IMR-90 (cell line): ENCODE results near the gene LLCFC1. TPM values are rescaled to one million over a fixed set of nuclear protein-coding genes. Genes with fewer than 3 reads are reported as not detected.

Experiments
- ATAC-seq: fragments of 200-7000 bp; cut with Tn5 transposase; 2 replicates; pipeline ENCODE4 v1.9.1; 2020; ENCODE audit warnings: low read depth, mild to moderate bottlenecking, moderate library complexity
- BruUV-seq: library from RNA; stranded (reverse); fragments of 400-500 nt; replicated peaks from 2 replicates; lab custom pipeline; 2021; lab: Mats Ljungman, UMichigan
- CTCF ChIA-PET: fragments of 300-600 bp; formaldehyde crosslinking; extraction: SDS; loops from one replicate; lab custom pipeline; 2021; ENCODE audit warnings: antibody characterized with exemption; lab: Yijun Ruan, JAX
- POLR2A ChIA-PET: fragments of 300-600 bp; sonication (Branson Sonifier 250); formaldehyde crosslinking; loops from one replicate; lab custom pipeline; 2022; ENCODE audit warnings: antibody characterized with exemption; ENCODE audit not compliant: unreplicated experiment; lab: Charles Lee
- DNase-seq: peaks from one replicate; pipeline ENCODE4 v3.0.0; 2013
- H2AFZ ChIP-seq: replicated peaks from 2 replicates; pipeline ENCODE3; 2013; ENCODE audit warnings: low read length, mild to moderate bottlenecking; ENCODE audit not compliant: poor library complexity
- H2AK5ac ChIP-seq: 2 replicates; pipeline ENCODE4 v1.6.1; 2013; ENCODE audit warnings: low read depth, low read length, inconsistent platforms
- H2AK9ac ChIP-seq: replicated peaks from 2 replicates; pipeline ENCODE3; 2013; ENCODE audit warnings: mild to moderate bottlenecking, low read depth, low read length, moderate library complexity; ENCODE audit not compliant: poor library complexity
- H2BK120ac ChIP-seq: 2 replicates; pipeline ENCODE4 v1.6.1; 2013; ENCODE audit warnings: low read depth, low read length, inconsistent platforms
- H2BK15ac ChIP-seq: 3 replicates; pipeline ENCODE4 v1.6.1; 2013; ENCODE audit warnings: low read depth, low read length, inconsistent platforms
- H2BK20ac ChIP-seq: 2 replicates; pipeline ENCODE4 v1.6.1; 2013; ENCODE audit warnings: low read depth, mild to moderate bottlenecking, inconsistent platforms, low read length, moderate library complexity
- H2BK5ac ChIP-seq: 2 replicates; pipeline ENCODE4 v1.6.1; 2013; ENCODE audit warnings: mild to moderate bottlenecking, low read depth, low read length, inconsistent platforms; ENCODE audit not compliant: poor library complexity, severe bottlenecking
- H3K14ac ChIP-seq: replicated peaks from 2 replicates; pipeline ENCODE4 v1.6.1; 2013; ENCODE audit warnings: low read depth, low read length, inconsistent platforms
- H3K18ac ChIP-seq: 2 replicates; pipeline ENCODE4 v1.6.1; 2013; ENCODE audit warnings: low read depth, low read length, control low read depth
- H3K23ac ChIP-seq: 2 replicates; pipeline ENCODE4 v1.6.1; 2013; ENCODE audit warnings: low read depth, low read length, inconsistent platforms
- H3K27ac ChIP-seq: 2 replicates; pipeline ENCODE4 v1.5.1; 2013; ENCODE audit warnings: mild to moderate bottlenecking, control low read depth, low read length; ENCODE audit not compliant: insufficient read depth
- H3K27me3 ChIP-seq: 2 replicates; pipeline ENCODE4 v1.6.1; 2013; ENCODE audit warnings: low read length; ENCODE audit not compliant: control insufficient read depth, insufficient read depth
- H3K36me3 ChIP-seq: 2 replicates; pipeline ENCODE4 v1.6.1; 2013; ENCODE audit warnings: low read length, mixed read lengths; ENCODE audit not compliant: control insufficient read depth, insufficient read depth
- H3K4ac ChIP-seq: 2 replicates; pipeline ENCODE4 v1.6.1; 2013; ENCODE audit warnings: low read depth, low read length, inconsistent platforms
- H3K4me1 ChIP-seq: 2 replicates; pipeline ENCODE4 v1.6.1; 2013; ENCODE audit warnings: low read length, mixed read lengths; ENCODE audit not compliant: control insufficient read depth, insufficient read depth
- H3K4me2 ChIP-seq: 2 replicates; pipeline ENCODE4 v1.6.1; 2013; ENCODE audit warnings: low read depth, mild to moderate bottlenecking, control low read depth, low read length, moderate library complexity
- H3K4me3 ChIP-seq: 2 replicates; pipeline ENCODE4 v1.5.1; 2013; ENCODE audit warnings: low read depth, mild to moderate bottlenecking, control low read depth, low read length, moderate library complexity; ENCODE audit not compliant: insufficient read depth
- H3K56ac ChIP-seq: 2 replicates; pipeline ENCODE4 v1.6.1; 2013; ENCODE audit warnings: low read length, inconsistent platforms; ENCODE audit not compliant: insufficient read depth; ENCODE audit errors: extremely low read depth
- H3K79me1 ChIP-seq, 2 experiments: 2 replicates each; pipeline ENCODE4 v1.6.1; 2013; ENCODE audit warnings: low read length in 2 of 2, inconsistent platforms in 1 of 2, low read depth in 1 of 2
- H3K9ac ChIP-seq: 2 replicates; pipeline ENCODE4 v1.6.1; 2013; ENCODE audit warnings: low read depth, low read length, control low read depth
- H3K9me1 ChIP-seq: 2 replicates; pipeline ENCODE4 v1.6.1; 2013; ENCODE audit warnings: low read length, inconsistent platforms; ENCODE audit not compliant: insufficient read depth
- H3K9me3 ChIP-seq: 2 replicates; pipeline ENCODE4 v1.6.1; 2013; ENCODE audit warnings: low read length; ENCODE audit not compliant: control insufficient read depth, insufficient read depth
- H4K20me1 ChIP-seq: 2 replicates; pipeline ENCODE4 v1.6.1; 2013; ENCODE audit warnings: low read length, inconsistent platforms; ENCODE audit not compliant: insufficient read depth
- H4K5ac ChIP-seq: 2 replicates; pipeline ENCODE4 v1.6.1; 2013; ENCODE audit warnings: mild to moderate bottlenecking, low read depth, low read length, control low read depth
- H4K8ac ChIP-seq, 2 experiments: 2 replicates each; pipeline ENCODE4 v1.6.1; 2013; ENCODE audit warnings: low read depth in 2 of 2, low read length in 2 of 2, control low read depth in 1 of 2, inconsistent platforms in 1 of 2
- H4K91ac ChIP-seq: 2 replicates; pipeline ENCODE4 v1.6.1; 2013; ENCODE audit warnings: low read depth, low read length, inconsistent platforms; ENCODE audit not compliant: insufficient read depth
- BHLHE40 ChIP-seq: fragments of 150-350 bp; IDR thresholded peaks from 2 replicates; pipeline ENCODE4 v1.6.1; 2016; ENCODE audit warnings: mild to moderate bottlenecking, low read depth, low read length
- CEBPB ChIP-seq: IDR thresholded peaks from 2 replicates; pipeline ENCODE4 v1.6.1; 2012; ENCODE audit warnings: low read depth, low read length, improper control_type of control experiment
- CHD1 ChIP-seq: IDR thresholded peaks from 2 replicates; pipeline ENCODE4 v1.6.1; 2012; ENCODE audit warnings: low read depth, low read length, improper control_type of control experiment
- CTCF ChIP-seq: conservative IDR thresholded peaks from 2 replicates; pipeline ENCODE4 v1.5.1; 2012; ENCODE audit warnings: mild to moderate bottlenecking, low read depth, low read length, improper control_type of control experiment
- ELK1 ChIP-seq: fragments of 150-350 bp; IDR thresholded peaks from 2 replicates; pipeline ENCODE4 v1.6.1; 2016; ENCODE audit warnings: low read depth, mild to moderate bottlenecking, low read length, moderate library complexity, borderline replicate concordance
- FOS ChIP-seq: fragments of 150-350 bp; IDR thresholded peaks from 2 replicates; pipeline ENCODE4 v1.6.1; 2016; ENCODE audit warnings: low read depth, low read length
- MAZ ChIP-seq: IDR thresholded peaks from 2 replicates; pipeline ENCODE4 v1.6.1; 2012; ENCODE audit warnings: low read depth, mild to moderate bottlenecking, low read length, improper control_type of control experiment, moderate library complexity, borderline replicate concordance
- POLR2A ChIP-seq: IDR thresholded peaks from 2 replicates; pipeline ENCODE4 v1.6.1; 2012; ENCODE audit warnings: mild to moderate bottlenecking, low read depth, low read length
- RAD21 ChIP-seq: IDR thresholded peaks from 2 replicates; pipeline ENCODE4 v1.6.1; 2012; ENCODE audit warnings: low read length, improper control_type of control experiment
- SMC3 ChIP-seq: fragments of 150-350 bp; IDR thresholded peaks from 2 replicates; pipeline ENCODE4 v1.6.1; 2016; ENCODE audit warnings: low read depth, mild to moderate bottlenecking, antibody characterized with exemption, low read length, moderate library complexity
- WGBS, 2 experiments: methylation state at CpG; one replicate each; pipeline versions ENCODE4 v1.1.5 to v1.1.7; 2013; ENCODE audit warnings: missing lambda C conversion rate in 2 of 2; ENCODE audit not compliant: insufficient read length in 1 of 2; ENCODE audit errors: extremely low coverage in 2 of 2; 5-methylcytosine and 5-hydroxymethylcytosine counted together
- dilution Hi-C: fragments of 300-500 bp; cut with HindIII; formaldehyde crosslinking; loops from one replicate; pipeline ENCODE4 v1.14.3; 2018; ENCODE audit warnings: low sequenced_read_pairs; ENCODE audit not compliant: unreplicated experiment
- in situ Hi-C: fragments of 300-500 bp; cut with MboI; formaldehyde crosslinking; loops from 3 replicates; pipeline ENCODE4 v1.14.3; 2019; ENCODE audit warnings: low sequenced_read_pairs, inconsistent platforms, mixed read lengths
- intact Hi-C: fragments of 100-400 bp; cut with micrococcal nuclease; formaldehyde crosslinking; loops from 2 replicates; pipeline ENCODE4 v1.10.0; 2022
- polyA plus RNA-seq, 3 experiments: library from polyadenylated mRNA; depleted of rRNA; stranded (reverse); fragments of >200 nt; gene quantifications; 2 replicates each; pipeline ENCODE4 v1.2.3, GENCODE V29; 2012; ENCODE audit warnings: low replicate concordance in 1 of 3
- total RNA-seq: library from RNA; depleted of rRNA; stranded (reverse); fragments of >200 nt; gene quantifications from 2 replicates; pipeline ENCODE4 v1.2.3, GENCODE V29; 2012

Gene LLCFC1
- total and polyA plus RNA-seq, 2 of the 4 experiments (the other 2 are of a cell fraction), result not detected

- ATAC-seq, result no peak
- Histone ChIP-seq H3K4me2 (no peak overlapping the region), H3K79me1 (no peaks in the 10 kb centered on the region), H2AFZ (no peak overlapping the region), H3K9me1 (no peaks in the 10 kb centered on the region), H3K4me3 (no peak overlapping the region), H4K5ac (no peak overlapping the region), H2BK120ac (no peak overlapping the region), H3K14ac (no peak overlapping the region), H3K56ac (no peak overlapping the region), H3K36me3 (no peaks in the 10 kb centered on the region), H3K9me3 (peaks cover 2% of the 10 kb centered on the region; the same call in 1 of the 2 replicates), H4K91ac (no peak overlapping the region), H4K8ac (no peak overlapping the region), H3K4ac (no peak overlapping the region), H3K27me3 (no peaks in the 10 kb centered on the region), H3K23ac (no peak overlapping the region), H2AK5ac (no peak overlapping the region), H4K20me1 (no peaks in the 10 kb centered on the region), H2BK15ac (no peak overlapping the region), H3K4me1 (no peaks in the 10 kb centered on the region), H2AK9ac (no peak overlapping the region), H3K9ac (no peak overlapping the region), H2BK20ac (no peak overlapping the region), H2BK5ac (no peak overlapping the region), H3K27ac (no peak overlapping the region), H3K18ac (no peak overlapping the region)
- in situ Hi-C loops (no loop called here), dilution Hi-C loops (no loop called here), intact Hi-C loops (no loop called here)
- no TSS peak for BruUV-seq
- no peak for DNase-seq
- WGBS, 2 experiments, result no CpG with 5 or more reads among the region's 2 CpGs
- TF ChIP-seq CEBPB (no peak), SMC3 (no peak), CTCF (no peak), ELK1 (no peak), FOS (no peak), POLR2A (no peak), RAD21 (no peak), BHLHE40 (no peak), CHD1 (no peak), MAZ (no peak)
- ChIA-PET POLR2A (no interaction called here), CTCF (no interaction called here)
These were observed 25.7 kb upstream of the LLCFC1 start for GRCh38 chr7:142913566-142913965.
